Left lung (tissue), 10 donors: Measurements from ENCODE around the gene FAM163A. TPM values are rescaled to one million over a fixed set of nuclear protein-coding genes. Genes with fewer than 3 reads are reported as not detected.
"Not testable (repeated sequence)": the region's sequence is repeated elsewhere in the genome, so short reads cannot be mapped to it uniquely, and the experiment has no call there.

ENCODE experiments used
- ATAC-seq: fragments of 200-7000 bp; cut with Tn5 transposase; one replicate; pipeline ENCODE4 v1.9.1; 2020; ENCODE audit warnings: moderate library complexity
- DNase-seq, 4 donors: peaks; one replicate each; pipeline ENCODE4 v3.0.0-alpha.2; 2013 to 2020
- H3K27ac ChIP-seq, 2 donors: fragments of 200-600 bp; sonication (generic) in 1 of 2; one replicate each; pipeline versions ENCODE4 v1.5.0 to v1.8.0; 2020 to 2021
- H3K27me3 ChIP-seq, 2 donors: fragments of 200-600 bp; sonication (generic) in 1 of 2; one replicate each; pipeline versions ENCODE4 v1.5.0 to v1.8.0; 2020 to 2021
- H3K36me3 ChIP-seq, 2 donors: fragments of 200-600 bp; sonication (generic) in 1 of 2; one replicate each; pipeline versions ENCODE4 v1.5.0 to v1.8.0; 2020 to 2021
- H3K4me1 ChIP-seq, 2 donors: fragments of 200-600 bp; one replicate each; pipeline ENCODE4 v1.8.0; 2021
- H3K4me3 ChIP-seq, 2 donors: fragments of 200-600 bp; sonication (generic) in 1 of 2; one replicate each; pipeline versions ENCODE4 v1.5.0 to v1.8.0; 2020 to 2021; ENCODE audit warnings: mild to moderate bottlenecking in 1 of 2
- H3K9me3 ChIP-seq, 2 donors: fragments of 200-600 bp; sonication (generic) in 1 of 2; one replicate each; pipeline versions ENCODE4 v1.5.0 to v1.8.0; 2020 to 2021
- intact Hi-C, 2 donors: fragments of 100-400 bp; cut with DNase I; formaldehyde crosslinking; loops; one replicate each; pipeline versions ENCODE4 v1.11.2 to v1.14.2; 2022
- polyA plus RNA-seq, 6 donors: library from polyadenylated mRNA; unstranded; fragments of 120-200 nt; gene quantifications; one replicate each; pipeline ENCODE4 v1.2.1, GENCODE V29; 2013; ENCODE audit not compliant: insufficient read length in 6 of 6
- total RNA-seq, 2 donors: library from RNA; stranded (reverse); fragmentation: NEBNext Ultra II Directional; extraction: Animal tissue kit (Norgen Biotek cat#: 25700); gene quantifications; one replicate each; pipeline ENCODE4 v1.2.1, GENCODE V29; 2021
- TF ChIP-seq, protein P1 (sequence below), 2 donors: fragments of 200-600 bp; sonication (generic) in 1 of 2; IDR thresholded peaks; one replicate each; pipeline versions ENCODE4 v1.5.0 to v1.8.0; 2021; ENCODE audit warnings: antibody characterized with exemption in 2 of 2
- donor health status: DM: no; HTN: yes; CAD: no.
- donor health status: DM: no; HTN: no; CAD: no.

Gene FAM163A
- total and polyA plus RNA-seq, 8 donors, result 0.06 to 0.27 (median 0.12) TPM; not detected in 2

DNA sequence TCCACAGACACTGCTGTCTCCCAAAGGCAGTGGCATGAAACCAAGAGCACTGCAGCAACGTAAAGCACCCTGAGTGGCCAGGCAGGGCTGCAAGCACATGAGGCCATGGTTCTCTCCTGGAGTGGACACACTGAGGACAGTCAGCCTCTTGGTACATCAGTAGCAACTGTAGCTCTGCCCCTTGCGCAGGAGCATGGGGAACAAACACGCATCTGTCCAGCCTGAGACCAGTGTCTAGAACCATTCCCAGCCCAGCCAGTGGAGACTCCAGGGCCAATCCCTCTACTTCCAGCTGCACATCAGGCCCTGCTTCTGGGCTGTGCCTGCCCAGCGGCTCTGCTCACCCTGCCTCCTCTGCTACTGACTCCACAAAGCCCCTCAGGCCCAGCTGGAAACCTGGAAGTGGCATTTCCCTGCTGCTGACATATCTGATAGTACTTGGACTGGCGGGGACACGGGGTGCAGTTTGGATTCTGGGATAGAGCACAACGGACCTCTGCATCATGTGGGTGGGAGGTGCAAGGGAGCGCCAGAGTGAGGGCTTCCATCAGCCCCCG lies 85.5 kb downstream of the FAM163A start:
- intact Hi-C loops, result no loop called here
- Histone ChIP-seq H3K4me1 (no peaks in the 10 kb centered on the region), H3K27ac (no peak overlapping the region), H3K9me3 (no peaks in the 10 kb centered on the region), H3K36me3 (no peaks in the 10 kb centered on the region), H3K4me3 (no peak overlapping the region), H3K27me3 (no peaks in the 10 kb centered on the region)
- TF ChIP-seq, protein P1, sequence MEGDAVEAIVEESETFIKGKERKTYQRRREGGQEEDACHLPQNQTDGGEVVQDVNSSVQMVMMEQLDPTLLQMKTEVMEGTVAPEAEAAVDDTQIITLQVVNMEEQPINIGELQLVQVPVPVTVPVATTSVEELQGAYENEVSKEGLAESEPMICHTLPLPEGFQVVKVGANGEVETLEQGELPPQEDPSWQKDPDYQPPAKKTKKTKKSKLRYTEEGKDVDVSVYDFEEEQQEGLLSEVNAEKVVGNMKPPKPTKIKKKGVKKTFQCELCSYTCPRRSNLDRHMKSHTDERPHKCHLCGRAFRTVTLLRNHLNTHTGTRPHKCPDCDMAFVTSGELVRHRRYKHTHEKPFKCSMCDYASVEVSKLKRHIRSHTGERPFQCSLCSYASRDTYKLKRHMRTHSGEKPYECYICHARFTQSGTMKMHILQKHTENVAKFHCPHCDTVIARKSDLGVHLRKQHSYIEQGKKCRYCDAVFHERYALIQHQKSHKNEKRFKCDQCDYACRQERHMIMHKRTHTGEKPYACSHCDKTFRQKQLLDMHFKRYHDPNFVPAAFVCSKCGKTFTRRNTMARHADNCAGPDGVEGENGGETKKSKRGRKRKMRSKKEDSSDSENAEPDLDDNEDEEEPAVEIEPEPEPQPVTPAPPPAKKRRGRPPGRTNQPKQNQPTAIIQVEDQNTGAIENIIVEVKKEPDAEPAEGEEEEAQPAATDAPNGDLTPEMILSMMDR (IDR thresholded peaks at IDR 0.05), result no peak
- DNase-seq (no peak), ATAC-seq (no peak)

DNA sequence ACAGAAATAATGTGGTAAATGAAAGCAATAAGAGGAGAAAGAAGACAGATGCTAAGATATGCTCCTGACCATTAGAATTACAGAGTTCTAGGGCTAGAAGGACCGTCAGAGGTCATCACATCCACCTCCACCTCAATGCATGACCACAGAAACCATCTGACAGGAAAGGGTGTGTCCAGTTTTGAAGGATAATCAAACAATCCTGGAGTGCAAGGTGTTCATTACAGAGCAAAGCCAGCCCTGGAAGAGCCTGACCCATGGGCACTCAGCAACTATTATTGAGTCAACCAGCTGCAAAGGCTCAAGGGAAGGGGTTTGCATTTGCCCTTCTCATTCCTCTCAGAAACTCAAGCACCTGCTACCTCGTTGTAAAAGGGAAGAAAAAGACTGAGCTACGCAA lies 88.1 kb downstream of the FAM163A start:
- Histone ChIP-seq H3K27ac (no peak overlapping the region), H3K36me3 (peaks cover 0 to 6% of the 10 kb centered on the region in 2 donors), H3K4me3 (no peak overlapping the region), H3K9me3 (no peaks in the 10 kb centered on the region), H3K27me3 (no peaks in the 10 kb centered on the region), H3K4me1 (no peaks in the 10 kb centered on the region)
- DNase-seq, result no peak
- peak; percentile 68 for ATAC-seq
- intact Hi-C loops, result no loop called here
- TF ChIP-seq, protein P1 (IDR thresholded peaks at IDR 0.05), result no peak

DNA sequence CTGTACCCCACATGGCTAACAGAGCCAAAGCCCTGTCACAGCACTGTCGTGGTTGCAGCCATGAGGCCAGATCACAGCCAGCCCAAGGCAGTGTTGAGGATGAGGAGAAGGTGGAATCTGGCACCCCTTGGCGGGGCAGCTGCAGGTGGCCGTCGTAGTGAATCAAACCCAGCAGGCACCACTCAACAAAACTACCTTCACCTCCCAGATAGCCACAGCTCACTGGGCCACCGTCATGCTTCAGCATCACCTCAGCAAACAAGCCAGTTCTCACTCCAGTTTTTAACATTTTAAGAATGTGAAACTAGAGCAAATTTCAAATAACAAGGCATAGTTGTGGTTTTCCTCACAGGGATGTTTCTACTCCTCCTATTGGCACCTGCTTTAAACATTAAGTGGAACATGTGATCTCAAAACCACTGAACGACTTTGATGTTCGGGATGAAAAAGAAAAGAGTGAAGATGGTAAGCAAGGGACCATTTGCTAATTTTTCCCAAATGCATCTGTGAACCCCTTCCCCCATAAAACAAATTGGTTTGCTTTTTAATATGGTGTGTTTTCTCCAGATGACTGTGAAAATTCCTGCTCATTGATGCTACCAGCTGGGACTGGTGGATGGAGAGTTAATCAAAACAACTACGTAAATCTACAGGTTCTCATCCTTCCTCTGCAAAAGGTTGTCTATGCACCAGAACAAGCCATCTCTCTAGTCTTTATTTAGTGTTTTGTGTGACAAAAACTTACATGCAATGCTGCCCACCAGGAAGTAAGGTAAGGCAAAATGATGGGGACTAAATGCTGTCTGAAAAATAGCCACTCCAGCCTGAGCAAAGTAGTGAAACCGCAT lies 89.0 kb downstream of the FAM163A start:
- DNase-seq (no peak), ATAC-seq (no peak)
- Histone ChIP-seq H3K27ac (no peak overlapping the region), H3K9me3 (no peaks in the 10 kb centered on the region), H3K36me3 (peaks cover 0 to 11% of the 10 kb centered on the region in 2 donors), H3K4me1 (no peaks in the 10 kb centered on the region), H3K27me3 (no peaks in the 10 kb centered on the region), H3K4me3 (no peak overlapping the region)
- intact Hi-C loops, result no loop called here
- TF ChIP-seq, protein P1 (IDR thresholded peaks at IDR 0.05), result no peak

DNA sequence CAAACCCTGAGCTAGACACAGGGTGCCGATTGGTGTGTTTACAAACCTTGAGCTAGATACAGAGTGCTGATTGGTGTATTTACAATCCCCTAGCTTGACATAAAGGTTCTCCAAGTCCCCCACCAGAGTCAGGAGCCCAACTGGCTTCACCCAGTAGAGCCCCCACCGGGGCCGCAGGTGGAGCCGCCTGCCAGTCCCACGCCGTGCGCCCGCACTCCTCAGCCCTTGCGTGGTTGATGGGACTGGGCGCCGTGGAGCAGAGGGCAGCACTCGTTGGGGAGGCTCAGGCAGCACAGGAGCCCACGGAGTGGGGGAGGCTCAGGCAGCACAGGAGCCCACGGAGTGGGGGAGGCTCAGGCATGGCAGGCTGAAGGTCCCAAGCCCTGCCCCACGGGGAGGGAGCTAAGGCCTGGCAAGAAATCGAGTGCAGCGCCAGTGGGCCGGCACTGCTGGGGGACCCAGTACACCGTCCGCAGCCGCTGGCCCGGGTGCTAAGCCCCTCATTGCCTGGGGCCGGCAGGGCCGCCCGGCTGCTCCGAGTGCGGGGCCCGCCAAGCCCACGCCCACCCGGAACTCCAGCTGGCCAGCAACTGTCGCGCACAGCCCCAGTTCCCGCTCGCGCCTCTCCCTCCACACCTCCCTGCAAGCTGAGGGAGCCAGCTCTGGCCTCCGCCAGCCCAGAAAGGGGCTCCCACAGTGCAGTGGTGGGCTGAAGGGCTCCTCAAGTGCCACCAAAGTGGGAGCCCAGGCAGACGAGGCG lies 93.8 kb downstream of the FAM163A start:
- intact Hi-C loops, DNase-seq, H3K27ac ChIP-seq, ATAC-seq, H3K27me3 ChIP-seq, H3K9me3 ChIP-seq, H3K4me1 ChIP-seq, H3K4me3 ChIP-seq: not testable (repeated sequence)
- peaks cover 0 to 31% of the 10 kb centered on the region in 2 donors for H3K36me3 ChIP-seq

DNA sequence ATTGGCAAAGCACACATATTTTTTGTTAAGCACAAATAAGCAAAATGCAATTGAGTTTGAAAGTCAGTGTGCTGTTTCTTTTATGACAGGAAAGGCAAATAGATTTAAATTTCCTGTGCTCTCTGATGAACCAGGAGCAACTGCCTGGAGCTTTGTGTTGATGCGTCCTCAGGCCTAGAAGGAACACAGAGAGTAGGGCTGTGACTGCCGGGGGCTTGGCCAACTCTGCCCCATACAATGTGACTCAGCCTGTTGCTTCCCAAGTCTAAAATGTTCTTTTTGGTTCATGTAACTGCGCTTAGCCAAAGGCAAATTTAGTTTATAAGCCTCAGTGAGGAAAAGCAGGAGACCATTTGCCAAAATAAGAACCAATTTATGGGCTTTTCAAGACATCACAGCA lies 97.0 kb downstream of the FAM163A start:
- no peak overlapping the region for H3K4me3 ChIP-seq
- DNase-seq, result no peak
- H3K36me3 ChIP-seq, result peaks cover 0 to 49% of the 10 kb centered on the region in 2 donors
- TF ChIP-seq, protein P1 (IDR thresholded peaks at IDR 0.05), result no peak
- no peaks in the 10 kb centered on the region for H3K27me3 ChIP-seq
- no peaks in the 10 kb centered on the region for H3K4me1 ChIP-seq
- ATAC-seq, result no peak
- no peak overlapping the region for H3K27ac ChIP-seq
- no peaks in the 10 kb centered on the region for H3K9me3 ChIP-seq
- intact Hi-C loops, result no loop called here
